ENCODE measurements around the gene UBAP2. TPM values are rescaled to one million over a fixed set of nuclear protein-coding genes. Genes with fewer than 3 reads are reported as not detected.

Gene UBAP2
- total RNA-seq, 1 experiment from 2014 or later, result 60.8 TPM

- H3K23me2 ChIP-seq (ENCODE audit: insufficient read length, low read depth, low read length, poor library complexity, severe bottlenecking), result no peaks in the 10 kb centered on the region
- no peaks in the 10 kb centered on the region for H3K4me1 ChIP-seq (ENCODE audit: insufficient read depth, low read length)
- no peak overlapping the region for H4K5ac ChIP-seq (ENCODE audit: insufficient read length, low read depth, low read length)
- no peak overlapping the region for H2BK15ac ChIP-seq (ENCODE audit: low read depth, low read length)
- no peak overlapping the region for H2AFZ ChIP-seq (ENCODE audit: low read length)
- H3K79me1 ChIP-seq (ENCODE audit: insufficient read depth, low read depth, low read length, poor library complexity, severe bottlenecking), result no peaks in the 10 kb centered on the region
- H3K27me3 ChIP-seq (ENCODE audit: insufficient read depth, low read length), result no peaks in the 10 kb centered on the region
- no peak overlapping the region for H3T11ph ChIP-seq (ENCODE audit: low read length)
- Mint-ChIP-seq H3K27ac (peak overlapping the region in 1 of 3 experiments; percentile 59; a peak in 1 of 7 replicates), H3K9me3 (no peaks in the 10 kb centered on the region), H3K4me3 (no peak overlapping the region), H3K4me1 (peaks cover 15 to 36% of the 10 kb centered on the region in 2 experiments), H3K36me3 (ENCODE audit: insufficient read depth in 1 of 3, low read depth in 3 of 3) (peaks cover 30 to 97% (median 72%) of the 10 kb centered on the region in 3 experiments; a peak in 6 of 7 replicates), H3K27me3 (ENCODE audit: low read depth) (peaks cover 2% of the 10 kb centered on the region; the same call in 1 of the 2 replicates)
- WGBS (ENCODE audit: extremely low coverage, insufficient read length, low lambda C conversion rate), result no CpG with 5 or more reads among the region's 14 CpGs
- H4K91ac ChIP-seq (ENCODE audit: insufficient read length, low read depth, low read length), result no peak overlapping the region
- no peak overlapping the region for H3K9ac ChIP-seq (ENCODE audit: extremely low read depth, insufficient read length, low read length)
- no peak overlapping the region for H2BK12ac ChIP-seq (ENCODE audit: insufficient read length, low read depth, low read length)
- no peak overlapping the region for H3K18ac ChIP-seq (ENCODE audit: insufficient read length, low read depth, low read length)
- no peaks in the 10 kb centered on the region for H3K9me3 ChIP-seq (ENCODE audit: control insufficient read depth, low read depth, low read length)
- H3K4me2 ChIP-seq (ENCODE audit: insufficient read depth, insufficient read length, low read length), result no peak overlapping the region
- peak; percentile 86 for TF ChIP-seq CTCF (conservative IDR thresholded peaks at IDR 0.05)
- H2BK5ac ChIP-seq (ENCODE audit: insufficient read length, low read length), result no peak overlapping the region
- peak; percentile 70 for DNase-seq
- no peak overlapping the region for H4K8ac ChIP-seq (replicated peaks; ENCODE audit: insufficient read length, low read depth, low read length)
- no peak overlapping the region for H3K14ac ChIP-seq (ENCODE audit: insufficient read depth, low read length)
- H3K79me2 ChIP-seq (ENCODE audit: insufficient read depth, low read length), result no peaks in the 10 kb centered on the region
- H2BK20ac ChIP-seq (ENCODE audit: low read depth, low read length, poor library complexity, severe bottlenecking), result no peak overlapping the region
- no peak overlapping the region for H3K4ac ChIP-seq (ENCODE audit: low read depth, low read length)
- no peaks in the 10 kb centered on the region for H4K20me1 ChIP-seq (ENCODE audit: control insufficient read depth, insufficient read depth, insufficient read length)
- H3K27ac ChIP-seq (ENCODE audit: insufficient read length, low read depth, low read length), result no peak overlapping the region
- H2BK120ac ChIP-seq (ENCODE audit: low read depth, low read length, poor library complexity, severe bottlenecking), result no peak overlapping the region
- H2AK5ac ChIP-seq (ENCODE audit: insufficient read length, low read length), result no peak overlapping the region
- H3K56ac ChIP-seq (ENCODE audit: insufficient read length, low read depth, low read length), result no peak overlapping the region
- no peak overlapping the region for H3K23ac ChIP-seq (ENCODE audit: insufficient read length, low read depth, low read length)
These were observed 126.5 kb downstream of the UBAP2 start for GRCh38 chr9:33921967-33922895.

All from H9 (cell line).